GM12872 (cell line): ENCODE results near the gene TANGO2.
A peak's percentile ranks its signal among the peaks of the same experiment; 100 is the strongest.

Experiments used
- TF ChIP-seq, protein P1 (sequence below): IDR thresholded peaks from 3 replicates; pipeline ENCODE4 v1.5.1; 2011; ENCODE audit warnings: low read depth, mild to moderate bottlenecking, low read length, moderate library complexity; ENCODE audit not compliant: insufficient read depth

The TANGO2 gene

DNA sequence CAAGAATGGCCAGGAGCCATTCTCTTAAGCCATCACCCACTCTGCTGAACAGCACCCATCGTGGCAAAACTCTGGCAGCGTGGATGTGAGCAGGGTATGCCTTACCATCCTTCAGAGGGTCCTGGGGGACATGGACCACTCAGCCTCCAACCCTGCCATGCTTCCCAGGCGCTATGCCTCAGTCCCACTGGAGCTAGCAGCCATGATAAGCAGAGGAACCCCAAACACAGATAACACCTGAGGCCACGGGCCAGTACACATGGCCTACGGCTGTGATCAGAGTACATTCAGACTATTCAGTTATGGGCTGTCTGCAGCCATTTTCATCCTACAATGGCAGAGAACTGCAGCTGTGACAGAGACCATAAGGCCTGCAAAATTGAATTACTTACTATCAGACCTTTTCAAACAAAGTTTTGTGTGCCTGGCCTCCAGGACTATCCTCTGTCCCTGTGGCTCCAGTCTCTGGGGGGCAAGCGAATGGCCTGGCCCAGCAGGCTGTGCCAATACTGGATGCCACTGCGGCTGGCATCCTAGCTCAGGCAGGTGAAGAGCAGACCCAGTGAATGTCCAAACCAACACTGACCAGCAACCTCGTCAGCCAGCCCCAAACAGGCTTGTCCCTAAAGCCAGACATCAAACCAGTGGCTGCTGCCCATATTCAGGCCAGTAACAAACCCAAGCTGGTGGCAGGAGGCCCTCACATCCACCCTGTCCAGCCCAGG is 11.2 kb upstream of the TANGO2 start:
- TF ChIP-seq, protein P1, sequence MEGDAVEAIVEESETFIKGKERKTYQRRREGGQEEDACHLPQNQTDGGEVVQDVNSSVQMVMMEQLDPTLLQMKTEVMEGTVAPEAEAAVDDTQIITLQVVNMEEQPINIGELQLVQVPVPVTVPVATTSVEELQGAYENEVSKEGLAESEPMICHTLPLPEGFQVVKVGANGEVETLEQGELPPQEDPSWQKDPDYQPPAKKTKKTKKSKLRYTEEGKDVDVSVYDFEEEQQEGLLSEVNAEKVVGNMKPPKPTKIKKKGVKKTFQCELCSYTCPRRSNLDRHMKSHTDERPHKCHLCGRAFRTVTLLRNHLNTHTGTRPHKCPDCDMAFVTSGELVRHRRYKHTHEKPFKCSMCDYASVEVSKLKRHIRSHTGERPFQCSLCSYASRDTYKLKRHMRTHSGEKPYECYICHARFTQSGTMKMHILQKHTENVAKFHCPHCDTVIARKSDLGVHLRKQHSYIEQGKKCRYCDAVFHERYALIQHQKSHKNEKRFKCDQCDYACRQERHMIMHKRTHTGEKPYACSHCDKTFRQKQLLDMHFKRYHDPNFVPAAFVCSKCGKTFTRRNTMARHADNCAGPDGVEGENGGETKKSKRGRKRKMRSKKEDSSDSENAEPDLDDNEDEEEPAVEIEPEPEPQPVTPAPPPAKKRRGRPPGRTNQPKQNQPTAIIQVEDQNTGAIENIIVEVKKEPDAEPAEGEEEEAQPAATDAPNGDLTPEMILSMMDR = no peak

DNA sequence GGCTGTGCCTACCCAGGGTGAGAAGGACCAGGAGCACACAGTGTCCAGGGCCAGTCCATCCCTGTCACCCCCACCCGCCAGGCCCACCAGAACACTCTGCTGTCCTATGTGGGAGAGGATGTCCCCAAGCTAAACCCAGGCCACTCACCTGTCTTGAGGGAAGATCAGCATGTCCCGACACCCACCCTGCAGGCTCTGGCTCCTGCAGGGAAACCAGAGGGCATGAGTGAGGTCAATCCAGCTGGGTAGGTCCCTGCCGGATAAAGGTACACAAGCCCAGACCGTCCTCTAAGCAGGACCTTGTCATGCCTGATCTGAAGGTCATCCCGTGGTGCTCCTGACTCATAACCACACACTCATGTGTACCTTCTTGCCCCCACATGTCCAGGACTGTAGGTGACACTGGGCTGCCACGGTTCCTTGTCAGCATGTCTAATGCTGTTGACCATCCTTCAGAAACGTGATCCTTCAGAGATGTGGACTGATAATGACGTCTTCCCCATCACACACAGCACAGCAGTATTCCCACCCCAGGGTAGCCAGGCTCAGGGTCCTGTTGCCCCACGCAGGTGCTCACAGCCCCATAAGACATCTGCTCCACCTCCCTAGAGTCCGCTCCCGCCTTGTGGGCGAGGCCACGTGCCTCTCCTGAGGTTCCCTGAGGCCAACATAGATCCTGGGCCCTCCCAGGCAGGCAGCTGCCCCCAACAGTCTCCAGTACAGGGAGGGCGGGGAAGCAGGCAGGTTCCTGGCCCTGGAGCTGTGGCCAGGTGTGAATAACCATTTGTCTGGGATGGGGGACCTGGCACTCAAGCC is 10.4 kb upstream of the TANGO2 start:
- TF ChIP-seq, protein P1 = no peak

DNA sequence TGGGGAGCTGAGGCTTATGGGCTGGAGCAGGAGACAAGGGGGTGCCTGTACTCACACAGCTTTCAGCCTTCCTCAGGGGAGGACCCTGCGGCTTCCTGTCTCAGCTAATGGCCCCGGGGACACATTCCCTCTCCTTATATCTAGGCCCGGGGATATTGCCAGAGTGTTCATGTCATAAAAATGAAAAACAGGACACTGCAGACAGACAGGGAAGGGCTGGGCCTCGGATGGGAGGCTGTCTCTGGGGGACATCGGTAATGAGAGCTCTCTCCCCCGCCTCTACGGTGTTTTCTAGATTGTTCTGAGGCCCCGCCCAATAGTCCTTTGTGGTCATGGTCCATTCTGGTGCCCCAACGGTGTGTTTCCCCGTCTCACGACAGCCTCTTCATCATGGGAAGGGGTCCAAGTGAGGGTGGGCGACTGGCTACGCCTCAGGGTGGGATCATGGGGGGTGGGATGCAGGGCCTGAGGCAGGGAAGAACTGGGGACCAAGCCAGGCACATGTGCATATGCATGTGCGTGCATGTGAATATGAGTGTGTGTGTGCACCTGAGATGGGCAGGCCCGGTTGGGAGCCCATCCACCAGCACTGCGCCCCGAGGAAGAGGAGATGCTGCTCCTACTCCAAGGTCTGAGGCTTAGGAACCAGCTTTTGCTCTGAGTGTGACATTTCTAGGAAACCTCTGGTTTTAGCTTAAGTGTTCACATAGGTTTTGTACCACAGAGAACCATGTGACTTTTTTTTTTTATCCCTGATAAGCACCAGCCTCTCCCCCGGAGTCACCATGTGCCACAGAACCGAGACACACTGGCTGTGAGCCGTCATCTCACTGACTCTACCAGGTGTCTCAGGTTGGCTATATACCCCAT is 9.6 kb upstream of the TANGO2 start:
- TF ChIP-seq, protein P1 = no peak

DNA sequence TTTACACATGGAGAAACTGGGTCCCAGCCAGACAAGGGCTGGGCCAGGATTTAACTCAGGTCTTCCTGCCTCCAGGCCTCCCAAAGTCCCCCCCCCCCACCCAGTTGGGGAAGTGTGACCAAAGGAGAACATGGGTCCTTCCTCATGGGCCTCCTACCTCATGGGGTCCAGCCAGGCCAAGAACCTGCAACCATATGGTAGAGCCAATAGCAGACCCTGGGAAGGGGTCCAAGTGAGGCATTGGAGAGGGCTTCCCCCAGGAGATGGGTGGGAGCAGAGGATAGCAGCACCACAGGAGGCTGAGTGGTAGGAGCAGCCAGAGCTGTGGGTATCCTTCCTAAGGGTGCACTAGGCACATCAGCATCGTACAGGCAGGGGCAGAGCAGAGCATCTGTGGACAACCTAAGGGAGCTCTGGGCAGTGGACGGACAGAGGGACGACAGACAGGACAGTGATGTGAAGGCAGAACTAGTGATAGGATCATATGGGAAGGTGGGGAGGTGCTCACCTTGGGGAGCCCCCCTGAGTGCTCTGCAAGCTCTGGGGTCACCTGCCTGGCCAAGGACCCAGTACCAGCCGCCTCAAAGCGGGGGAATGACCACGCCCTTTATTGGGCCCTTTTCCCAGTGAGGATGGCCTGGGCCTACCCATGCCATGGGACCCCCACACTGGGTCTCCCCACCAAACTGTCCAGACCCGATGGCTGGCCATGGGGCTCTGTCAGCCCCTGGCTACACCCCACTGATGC is 8.7 kb upstream of the TANGO2 start:
- TF ChIP-seq, protein P1 = no peak

DNA sequence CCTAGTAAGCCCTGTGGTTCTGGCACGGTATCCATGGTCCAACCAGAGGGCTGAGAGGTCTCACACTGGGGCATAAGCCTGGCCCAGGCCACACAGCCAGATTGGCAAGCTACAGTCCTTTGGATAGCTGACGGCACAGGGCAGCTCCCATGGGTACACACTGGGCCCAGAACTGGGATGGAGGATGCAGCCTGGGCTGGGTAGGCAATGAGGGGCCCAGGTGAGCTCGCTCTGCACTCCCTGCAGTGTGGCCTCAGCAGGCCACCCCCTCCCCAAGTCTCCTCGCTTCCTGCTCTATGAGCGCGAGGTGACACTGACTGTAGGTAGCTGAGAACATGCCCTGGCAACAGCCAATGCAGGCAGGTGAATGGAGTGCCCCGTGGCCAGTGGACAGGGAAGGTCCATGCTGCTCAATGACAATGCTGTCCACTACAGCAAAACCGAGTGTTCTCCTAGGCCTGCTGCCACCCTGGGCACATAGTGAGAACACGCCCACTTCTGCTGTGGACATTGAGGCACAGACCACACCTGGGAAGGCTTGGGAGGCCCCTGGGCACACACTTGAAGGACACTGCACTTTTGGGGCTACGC is 8.1 kb upstream of the TANGO2 start:
- TF ChIP-seq, protein P1 = no peak

DNA sequence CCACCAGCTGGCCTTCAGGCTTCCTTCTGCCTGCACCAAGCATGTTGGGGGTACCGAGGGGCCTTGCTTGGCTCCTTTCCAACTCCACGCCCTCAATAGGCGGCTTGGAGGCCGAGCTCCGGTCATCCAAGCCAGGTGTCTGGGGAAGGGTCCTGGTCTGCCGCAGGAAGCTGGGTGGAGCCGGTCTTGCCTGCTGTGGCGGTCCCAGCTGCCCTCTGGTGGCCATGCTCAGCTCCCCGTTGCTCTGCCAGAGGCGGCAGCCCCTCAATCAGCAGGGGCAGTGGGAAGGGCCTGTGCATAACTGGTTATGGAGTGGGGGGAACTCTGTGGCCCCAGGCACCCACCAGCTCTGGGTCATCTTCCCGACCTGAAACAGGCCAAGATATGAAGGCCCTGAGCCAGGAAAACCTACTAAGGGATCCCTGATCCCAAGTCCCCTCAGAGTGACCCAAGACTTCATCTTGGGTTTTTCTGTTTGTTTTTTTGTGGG is 7.5 kb upstream of the TANGO2 start:
- TF ChIP-seq, protein P1 = peak; percentile 80
